Osteoblast (primary cell): Measurements from ENCODE around the gene ZNF559. TPM values are rescaled to one million over a fixed set of nuclear protein-coding genes. Genes with fewer than 3 reads are reported as not detected.
"Not testable (repeated sequence)": the region's sequence is repeated elsewhere in the genome, so short reads cannot be mapped to it uniquely, and the experiment has no call there.

ENCODE experiments used
- DNase-seq: peaks from one replicate; pipeline ENCODE4 v3.0.0; 2011; ENCODE audit warnings: low spot score, mixed read lengths; ENCODE audit not compliant: insufficient read length; ENCODE audit errors: missing footprints
- H2AFZ ChIP-seq: 2 replicates; pipeline ENCODE4 v1.6.0; 2011; ENCODE audit warnings: mild to moderate bottlenecking, low read length
- H3K27ac ChIP-seq: 2 replicates; pipeline ENCODE4 v1.5.1; 2011; ENCODE audit warnings: mild to moderate bottlenecking, low read depth, low read length, moderate library complexity
- H3K27me3 ChIP-seq: 2 replicates; pipeline ENCODE4 v1.6.0; 2012; ENCODE audit warnings: mild to moderate bottlenecking, control low read depth, inconsistent platforms, low read length, moderate library complexity; ENCODE audit not compliant: insufficient read depth
- H3K36me3 ChIP-seq: 2 replicates; pipeline ENCODE4 v1.5.1; 2011; ENCODE audit warnings: mild to moderate bottlenecking, low read length, control low read depth, moderate library complexity; ENCODE audit not compliant: insufficient read depth
- H3K4me1 ChIP-seq: 2 replicates; pipeline ENCODE4 v1.5.1; 2011; ENCODE audit warnings: mild to moderate bottlenecking, low read length, control low read depth, moderate library complexity; ENCODE audit not compliant: insufficient read depth
- H3K4me2 ChIP-seq: 2 replicates; pipeline ENCODE4 v1.6.0; 2011; ENCODE audit warnings: mild to moderate bottlenecking, low read length; ENCODE audit not compliant: insufficient read depth
- H3K4me3 ChIP-seq: fragments of 200-600 bp; sonication (generic); 3 replicates; pipeline ENCODE4 v1.5.1; 2012; ENCODE audit warnings: mild to moderate bottlenecking, low read length, inconsistent platforms; ENCODE audit not compliant: insufficient read depth
- H3K79me2 ChIP-seq: 2 replicates; pipeline ENCODE4 v1.6.0; 2012; ENCODE audit warnings: mild to moderate bottlenecking, low read length, control low read depth, inconsistent platforms; ENCODE audit not compliant: insufficient read depth
- H3K9me3 ChIP-seq: 2 replicates; pipeline ENCODE4 v1.5.1; 2011; ENCODE audit warnings: low read depth, low read length, control low read depth
- H4K20me1 ChIP-seq: 2 replicates; pipeline ENCODE4 v1.6.0; 2012; ENCODE audit warnings: mild to moderate bottlenecking, low read length, control low read depth; ENCODE audit not compliant: insufficient read depth
- CTCF ChIP-seq: IDR thresholded peaks from 2 replicates; pipeline ENCODE4 v1.5.1; 2011; ENCODE audit warnings: mild to moderate bottlenecking, low read depth, low read length, moderate library complexity; ENCODE audit errors: extremely low read depth
- total RNA-seq: library from RNA; depleted of rRNA; stranded (reverse); fragments of >200 nt; gene quantifications from 2 replicates; pipeline ENCODE4 v1.2.3, GENCODE V29; 2012

The ZNF559 gene
- total RNA-seq, 1 donor = 15.2 TPM

DNA sequence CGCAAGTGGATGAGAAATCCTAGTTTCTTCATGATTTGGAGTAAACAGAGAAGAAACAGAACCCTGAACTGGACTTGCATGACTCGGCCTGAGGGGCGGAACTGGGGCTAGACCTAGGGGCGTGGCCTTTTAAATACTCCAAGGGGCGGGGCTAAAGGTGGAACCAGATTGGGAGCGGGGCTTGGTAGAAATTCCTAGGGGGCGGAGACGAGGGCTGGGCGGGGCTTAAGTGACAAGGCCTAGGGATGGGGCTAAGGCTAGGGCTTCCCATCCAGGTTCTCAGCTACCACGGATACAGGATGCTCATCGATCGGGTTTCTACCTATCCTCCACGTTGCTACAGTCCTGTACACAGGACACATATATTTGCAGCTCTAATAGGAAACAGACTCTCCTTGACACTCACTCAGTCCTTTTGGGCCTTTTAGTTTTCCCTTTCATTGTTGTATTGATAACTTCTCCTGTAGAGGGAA is 14.0 kb upstream of the ZNF559 start:
- H3K9me3 ChIP-seq = no peaks in the 10 kb centered on the region
- H3K36me3 ChIP-seq = peaks cover 2% of the 10 kb centered on the region
- H4K20me1 ChIP-seq = no peaks in the 10 kb centered on the region
- H3K27me3 ChIP-seq = no peaks in the 10 kb centered on the region
- peak overlapping the region; percentile 99 for H3K4me3 ChIP-seq
- H3K4me2 ChIP-seq = peak overlapping the region; percentile 92
- peak overlapping the region; percentile 95 for H3K27ac ChIP-seq
- H2AFZ ChIP-seq = peak overlapping the region; percentile 100
- H3K4me1 ChIP-seq = peaks cover 12% of the 10 kb centered on the region
- DNase-seq = peak; percentile 93
- TF ChIP-seq CTCF = no peak
- peaks cover 27% of the 10 kb centered on the region for H3K79me2 ChIP-seq

DNA sequence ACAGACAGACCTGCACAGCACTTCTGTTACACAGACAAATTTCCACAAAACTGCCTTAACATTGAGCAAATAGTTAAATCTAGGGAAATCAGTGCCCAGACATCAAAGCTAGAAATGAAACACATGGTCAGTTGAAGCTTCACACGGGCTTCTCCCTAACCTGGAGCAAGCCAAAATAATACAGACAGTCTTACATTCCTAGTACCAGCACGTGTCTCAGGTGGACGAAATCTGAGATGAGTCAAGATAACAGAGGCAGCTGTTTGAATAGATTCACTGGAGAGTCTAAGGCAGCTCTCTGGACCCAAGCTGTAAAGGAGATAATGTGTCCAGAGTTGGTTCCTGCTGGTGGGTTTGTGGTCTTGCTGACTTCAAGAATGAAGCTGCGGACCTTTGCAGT is 10.2 kb upstream of the ZNF559 start:
- peak; percentile 50 for DNase-seq
- Histone ChIP-seq H3K4me3 (no peak overlapping the region), H3K79me2 (peaks cover 7% of the 10 kb centered on the region), H3K4me2 (no peak overlapping the region), H3K9me3 (no peaks in the 10 kb centered on the region), H3K27ac (no peak overlapping the region), H3K4me1 (no peaks in the 10 kb centered on the region), H3K36me3 (no peaks in the 10 kb centered on the region), H2AFZ (no peak overlapping the region), H4K20me1 (no peaks in the 10 kb centered on the region), H3K27me3 (no peaks in the 10 kb centered on the region)
- no peak for TF ChIP-seq CTCF

DNA sequence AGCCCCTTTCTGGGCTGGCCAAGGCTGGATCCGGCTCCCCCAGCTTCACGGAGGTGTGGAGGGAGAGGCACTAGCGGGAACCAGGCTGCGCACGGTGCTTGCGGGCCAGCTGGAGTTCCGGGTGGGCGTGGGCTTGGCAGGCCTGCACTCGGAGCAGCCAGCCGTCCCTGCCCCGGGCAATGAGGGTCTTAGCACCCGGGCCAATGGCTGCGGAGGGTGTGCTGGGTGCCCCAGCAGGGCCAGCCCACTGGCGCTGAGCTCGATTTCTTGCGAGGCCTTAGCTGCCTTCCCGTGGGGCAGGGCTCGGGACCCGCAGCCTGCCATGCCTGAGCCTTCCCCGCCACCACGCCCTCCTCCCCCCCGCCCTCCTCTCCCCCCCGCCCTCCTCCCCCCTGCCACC is 2.6 kb upstream of the ZNF559 start:
- Histone ChIP-seq H3K9me3 (no peaks in the 10 kb centered on the region), H3K27ac (no peak overlapping the region), H3K36me3 (no peaks in the 10 kb centered on the region), H4K20me1 (no peaks in the 10 kb centered on the region), H3K4me2 (no peak overlapping the region), H3K4me1 (peaks cover 11% of the 10 kb centered on the region), H2AFZ (no peak overlapping the region), H3K27me3 (no peaks in the 10 kb centered on the region), H3K79me2 (peaks cover 9% of the 10 kb centered on the region), H3K4me3 (no peak overlapping the region)
- no peak for TF ChIP-seq CTCF
- DNase-seq = no peak

GRCh38 chr19:9321756-9322155 is 2.2 kb upstream of the ZNF559 start:
- not testable (repeated sequence) for H3K36me3 ChIP-seq, H2AFZ ChIP-seq, DNase-seq, H3K4me2 ChIP-seq, H3K9me3 ChIP-seq, H4K20me1 ChIP-seq, H3K27ac ChIP-seq, H3K79me2 ChIP-seq, H3K4me3 ChIP-seq, H3K27me3 ChIP-seq
- peaks cover 11% of the 10 kb centered on the region for H3K4me1 ChIP-seq

DNA sequence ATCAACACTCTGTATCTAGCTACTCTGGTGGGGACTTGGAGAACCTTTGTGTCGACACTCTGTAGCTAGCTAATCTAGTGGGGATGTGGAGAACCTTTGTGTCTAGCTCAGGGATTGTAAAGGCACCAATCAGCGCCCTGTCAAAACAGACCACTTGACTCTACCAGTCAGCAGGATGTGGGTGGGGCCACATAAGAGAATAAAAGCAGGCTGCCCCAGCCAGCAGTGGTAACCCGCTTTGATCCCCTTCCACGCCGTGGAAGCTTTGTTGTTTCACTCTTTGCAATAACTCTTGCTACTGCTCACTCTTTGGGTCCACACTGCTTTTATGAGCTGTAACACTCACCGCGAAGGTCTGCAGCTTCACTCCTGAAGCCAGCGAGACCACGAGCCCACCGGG is 1.8 kb upstream of the ZNF559 start:
- not testable (repeated sequence) for H3K27me3 ChIP-seq, H3K4me3 ChIP-seq, H2AFZ ChIP-seq, DNase-seq, H3K4me2 ChIP-seq, H3K36me3 ChIP-seq, H3K27ac ChIP-seq, H4K20me1 ChIP-seq, H3K79me2 ChIP-seq, H3K9me3 ChIP-seq
- peaks cover 11% of the 10 kb centered on the region for H3K4me1 ChIP-seq
